IMR-90 (cell line): ENCODE results near the gene KDM4B.

Experiments used
- BHLHE40 ChIP-seq: fragments of 150-350 bp; IDR thresholded peaks from 2 replicates; pipeline ENCODE4 v1.6.1; 2016; ENCODE audit warnings: mild to moderate bottlenecking, low read depth, low read length
- RAD21 ChIP-seq: IDR thresholded peaks from 2 replicates; pipeline ENCODE4 v1.6.1; 2012; ENCODE audit warnings: low read length, improper control_type of control experiment
- SMC3 ChIP-seq: fragments of 150-350 bp; IDR thresholded peaks from 2 replicates; pipeline ENCODE4 v1.6.1; 2016; ENCODE audit warnings: low read depth, mild to moderate bottlenecking, antibody characterized with exemption, low read length, moderate library complexity
- TF ChIP-seq, protein P1 (sequence below): conservative IDR thresholded peaks from 2 replicates; pipeline ENCODE4 v1.5.1; 2012; ENCODE audit warnings: mild to moderate bottlenecking, low read depth, low read length, improper control_type of control experiment

- TF ChIP-seq, protein P1, sequence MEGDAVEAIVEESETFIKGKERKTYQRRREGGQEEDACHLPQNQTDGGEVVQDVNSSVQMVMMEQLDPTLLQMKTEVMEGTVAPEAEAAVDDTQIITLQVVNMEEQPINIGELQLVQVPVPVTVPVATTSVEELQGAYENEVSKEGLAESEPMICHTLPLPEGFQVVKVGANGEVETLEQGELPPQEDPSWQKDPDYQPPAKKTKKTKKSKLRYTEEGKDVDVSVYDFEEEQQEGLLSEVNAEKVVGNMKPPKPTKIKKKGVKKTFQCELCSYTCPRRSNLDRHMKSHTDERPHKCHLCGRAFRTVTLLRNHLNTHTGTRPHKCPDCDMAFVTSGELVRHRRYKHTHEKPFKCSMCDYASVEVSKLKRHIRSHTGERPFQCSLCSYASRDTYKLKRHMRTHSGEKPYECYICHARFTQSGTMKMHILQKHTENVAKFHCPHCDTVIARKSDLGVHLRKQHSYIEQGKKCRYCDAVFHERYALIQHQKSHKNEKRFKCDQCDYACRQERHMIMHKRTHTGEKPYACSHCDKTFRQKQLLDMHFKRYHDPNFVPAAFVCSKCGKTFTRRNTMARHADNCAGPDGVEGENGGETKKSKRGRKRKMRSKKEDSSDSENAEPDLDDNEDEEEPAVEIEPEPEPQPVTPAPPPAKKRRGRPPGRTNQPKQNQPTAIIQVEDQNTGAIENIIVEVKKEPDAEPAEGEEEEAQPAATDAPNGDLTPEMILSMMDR: no peak
- TF ChIP-seq RAD21: no peak
- no peak for TF ChIP-seq BHLHE40
- TF ChIP-seq SMC3: no peak
These were observed 162.7 kb downstream of the KDM4B start for GRCh38 chr19:5131506-5132205.
